Stimulated activated CD4-positive, alpha-beta T cell treated with anti-CD3 and anti-CD28 coated beads, Interleukin-2, amount 100 ng/mL, for 24 hours (primary cell): Measurements from ENCODE around the gene PRKAG2.
"Not testable (repeated sequence)": the region's sequence is repeated elsewhere in the genome, so short reads cannot be mapped to it uniquely, and the experiment has no call there.

ENCODE experiments used
- DNase-seq, 2 donors: peaks; one replicate each; pipeline ENCODE4 v3.0.0-alpha.2; 2020

The PRKAG2 gene

GRCh38 chr7:151883857-151884256 is 6.9 kb upstream of the PRKAG2 start:
- DNase-seq = no peak

GRCh38 chr7:151882734-151883133 is 5.8 kb upstream of the PRKAG2 start:
- no peak for DNase-seq

GRCh38 chr7:151880688-151881087 is 3.8 kb upstream of the PRKAG2 start:
- no peak for DNase-seq

GRCh38 chr7:151877911-151878835 is 1.3 kb upstream of the PRKAG2 start:
- DNase-seq = no peak

GRCh38 chr7:151875942-151876898 is 695 bp downstream of the PRKAG2 start:
- peak; percentile 73 to 75 for DNase-seq

GRCh38 chr7:151874479-151874878 is 2.4 kb downstream of the PRKAG2 start:
- not testable (repeated sequence) for DNase-seq

GRCh38 chr7:151873402-151873965 is 3.4 kb downstream of the PRKAG2 start:
- DNase-seq = no peak

- no peak for DNase-seq
These were observed 4.1 kb downstream of the PRKAG2 start for GRCh38 chr7:151872531-151873401.

- DNase-seq = no peak
These were observed 5.0 kb downstream of the PRKAG2 start for GRCh38 chr7:151871904-151872303.

GRCh38 chr7:151871189-151871735 is 5.7 kb downstream of the PRKAG2 start:
- DNase-seq = no peak

GRCh38 chr7:151869968-151870918 is 6.7 kb downstream of the PRKAG2 start:
- no peak for DNase-seq

- DNase-seq = no peak
These were observed 7.5 kb downstream of the PRKAG2 start for GRCh38 chr7:151869455-151869854.

GRCh38 chr7:151869109-151869428 is 7.8 kb downstream of the PRKAG2 start:
- no peak for DNase-seq

GRCh38 chr7:151868396-151869108 is 8.4 kb downstream of the PRKAG2 start:
- DNase-seq = no peak

GRCh38 chr7:151867912-151868311 is 9.0 kb downstream of the PRKAG2 start:
- no peak for DNase-seq

- no peak for DNase-seq
These were observed 9.9 kb downstream of the PRKAG2 start for GRCh38 chr7:151866761-151867655.

- no peak for DNase-seq
These were observed 10.9 kb downstream of the PRKAG2 start for GRCh38 chr7:151866028-151866427.

GRCh38 chr7:151865070-151865670 is 11.7 kb downstream of the PRKAG2 start:
- no peak for DNase-seq

GRCh38 chr7:151864561-151864960 is 12.4 kb downstream of the PRKAG2 start:
- no peak for DNase-seq
